NCI-H460 (cell line): ENCODE data around the gene ZNF529. TPM values are rescaled to one million over a fixed set of nuclear protein-coding genes. Genes with fewer than 3 reads are reported as not detected.

Source experiments
- DNase-seq: peaks from one replicate; pipeline ENCODE4 v3.0.0-alpha.2; 2016; ENCODE audit warnings: low read depth; ENCODE audit errors: extremely low read depth
- total RNA-seq: library from RNA; depleted of rRNA; stranded (reverse); fragments of >200 nt; shearing (Covaris generic); gene quantifications from 2 replicates; pipeline ENCODE4 v1.2.3, GENCODE V29; 2014; rRNA removed

The ZNF529 gene
- total RNA-seq, 1 experiment from 2014 or later, result 5.6 TPM

DNA sequence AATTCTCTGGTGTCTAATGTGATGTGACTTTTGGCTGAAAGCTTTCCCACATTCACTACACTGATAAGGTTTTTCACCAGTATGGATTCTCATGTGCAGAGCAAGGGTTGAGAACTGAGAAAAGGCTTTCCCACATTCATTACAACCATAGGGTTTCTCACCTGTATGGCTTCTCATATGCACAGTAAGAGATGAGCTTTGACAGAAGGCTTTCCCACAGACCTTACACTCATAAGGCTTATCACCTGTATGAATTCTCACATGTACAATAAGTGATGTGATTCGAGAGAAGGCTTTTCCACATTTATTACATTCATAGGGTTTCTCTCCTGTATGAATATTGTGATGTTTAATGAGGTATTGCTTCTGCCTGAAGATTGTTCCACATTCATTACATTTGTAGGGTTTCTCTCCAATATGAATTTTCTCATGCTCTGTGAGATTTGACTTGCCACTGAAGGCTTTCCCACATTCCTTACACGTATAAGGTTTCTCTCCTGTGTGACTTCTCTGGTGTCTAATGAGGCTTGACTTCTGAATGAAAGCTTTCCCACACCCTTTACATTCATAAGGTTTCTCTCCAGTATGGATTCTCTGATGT lies 59.0 kb downstream of the ZNF529 start:
- no peak for DNase-seq

DNA sequence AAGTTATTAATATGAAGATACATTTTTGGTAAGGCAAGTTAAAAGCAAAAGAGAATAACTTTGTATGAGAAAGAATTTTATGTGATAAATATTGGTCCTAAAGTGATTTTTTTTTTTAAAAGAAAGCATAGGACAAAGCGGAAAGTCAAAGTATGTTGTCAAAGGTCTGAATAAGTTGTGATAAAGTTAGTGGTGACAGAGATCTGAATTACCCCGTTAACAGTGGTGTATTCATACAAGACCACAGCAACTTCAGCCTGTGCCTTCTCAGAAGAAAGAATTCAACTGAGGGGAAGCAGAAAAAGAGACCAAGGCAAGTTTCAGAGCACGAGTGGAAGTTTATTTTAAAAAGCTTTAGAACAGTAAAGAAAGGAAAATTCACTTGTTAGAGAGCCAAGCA lies 64.8 kb downstream of the ZNF529 start:
- no peak for DNase-seq

DNA sequence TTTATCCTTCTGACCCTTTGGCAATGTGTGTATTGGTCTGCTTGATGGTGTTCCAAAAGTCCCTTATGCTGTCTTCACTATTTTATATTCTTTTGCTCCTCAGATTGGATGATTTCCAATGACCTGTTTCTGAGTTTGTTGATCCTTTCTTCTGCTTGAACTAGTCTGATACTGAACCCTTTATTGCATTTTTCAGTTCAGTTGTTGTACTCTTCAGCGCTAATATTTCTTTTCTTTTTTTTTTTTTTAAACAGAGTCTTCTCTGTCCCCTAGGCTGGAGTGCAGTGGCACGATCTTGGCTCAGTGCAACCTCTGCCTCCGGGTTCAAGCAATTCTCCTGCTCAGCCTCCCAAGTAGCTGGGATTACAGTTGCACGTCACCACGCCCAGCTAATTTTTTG lies 71.1 kb downstream of the ZNF529 start:
- no peak for DNase-seq

DNA sequence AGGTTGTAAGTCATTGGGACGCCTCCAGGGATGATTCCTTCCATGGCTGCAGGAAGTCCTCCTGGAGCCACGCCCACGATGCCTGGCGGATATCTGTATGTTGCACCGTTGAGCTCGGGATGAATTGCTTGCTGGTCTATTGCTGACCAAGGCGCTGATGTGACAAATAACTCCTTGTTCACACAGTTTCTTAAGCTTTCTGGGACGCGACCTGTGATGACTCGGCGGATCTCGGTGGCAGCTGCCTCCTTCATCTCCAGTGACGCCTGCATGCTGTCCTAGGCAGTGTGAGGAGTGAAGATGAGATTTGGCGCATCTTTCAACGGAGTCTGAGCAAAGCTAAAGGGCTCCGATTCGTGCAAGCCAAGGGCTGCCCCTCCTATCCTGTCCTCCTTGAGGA lies 76.1 kb downstream of the ZNF529 start:
- DNase-seq, result no peak

Other genes starting within 250 kb of the ZNF529 start
- 3.7 and 4.0 TPM in 2 replicates for gene ZFP14, start 194.1 kb downstream of the ZNF529 start, total RNA-seq
- 3.5 and 4.7 TPM in 2 replicates for gene ZFP82, start 154.6 kb downstream of the ZNF529 start, total RNA-seq
- 8.6 and 16.5 TPM in 2 replicates for gene ZNF566, start 83.7 kb downstream of the ZNF529 start, total RNA-seq
- 15.1 and 17.4 TPM in 2 replicates for gene ZNF260, start 45.0 kb downstream of the ZNF529 start, total RNA-seq
- gene ZNF382, start 32.0 kb upstream of the ZNF529 start, total RNA-seq, result 0.37 and 0.92 TPM in 2 replicates
- 7.5 and 13.0 TPM in 2 replicates for gene ZNF461, start 93.5 kb upstream of the ZNF529 start, total RNA-seq
- gene ZNF567, start 114.3 kb upstream of the ZNF529 start, total RNA-seq, result 6.4 and 9.5 TPM in 2 replicates
- 3.0 and 4.1 TPM in 2 replicates for gene ZNF850, start 199.5 kb upstream of the ZNF529 start, total RNA-seq